HG03378 (cell line): ENCODE data around the gene FDX2.

ENCODE experiments used
- ATAC-seq: cut with Tn5 transposase; IDR thresholded peaks from one replicate; pipeline ENCODE4 v1.9.1; 2021; ENCODE audit warnings: mild to moderate bottlenecking, moderate library complexity; ENCODE audit not compliant: unreplicated experiment

The FDX2 gene

GRCh38 chr19:10299545-10300458, 16.0 kb downstream of the FDX2 start:
- no peak for ATAC-seq

GRCh38 chr19:10295847-10296591, 19.8 kb downstream of the FDX2 start:
- ATAC-seq, result no peak

- ATAC-seq, result no peak
Measured at GRCh38 chr19:10295305-10295846, 20.4 kb downstream of the FDX2 start.

GRCh38 chr19:10294368-10294697, 21.5 kb downstream of the FDX2 start:
- no peak for ATAC-seq

- no peak for ATAC-seq
Measured at GRCh38 chr19:10293637-10294367, 22.0 kb downstream of the FDX2 start.

- no peak for ATAC-seq
Measured at GRCh38 chr19:10292789-10293636, 22.8 kb downstream of the FDX2 start.

GRCh38 chr19:10292206-10292788, 23.5 kb downstream of the FDX2 start:
- no peak for ATAC-seq

GRCh38 chr19:10291554-10292205, 24.1 kb downstream of the FDX2 start:
- ATAC-seq, result no peak

GRCh38 chr19:10290876-10291553, 24.8 kb downstream of the FDX2 start:
- no peak for ATAC-seq

GRCh38 chr19:10290357-10290875, 25.4 kb downstream of the FDX2 start:
- ATAC-seq, result no peak

GRCh38 chr19:10289836-10290356, 25.9 kb downstream of the FDX2 start, which contains the start of gene ICAM5:
ICAM5 (plus strand) TSS chr19:10289952; CDS start chr19:10290044, 92 bp downstream.
- no peak for ATAC-seq

GRCh38 chr19:10289167-10289835, 26.5 kb downstream of the FDX2 start:
- no peak for ATAC-seq

GRCh38 chr19:10288662-10289166, 27.1 kb downstream of the FDX2 start:
- no peak for ATAC-seq

- no peak for ATAC-seq
Measured at GRCh38 chr19:10286803-10287737, 28.7 kb downstream of the FDX2 start, which contains the start of gene ICAM4. ICAM4 (plus strand) TSS chr19:10286955; CDS start chr19:10287013, 58 bp downstream.

- no peak for ATAC-seq
Measured at GRCh38 chr19:10285393-10285792, 30.4 kb downstream of the FDX2 start.

- ATAC-seq, result no peak
Measured at GRCh38 chr19:10284960-10285278, 30.9 kb downstream of the FDX2 start.
